Subcutaneous adipose tissue (tissue), 4 donors: ENCODE results near the gene CFAP53. TPM values are rescaled to one million over a fixed set of nuclear protein-coding genes. Genes with fewer than 3 reads are reported as not detected.

Source experiments
- total RNA-seq, 4 donors: library from RNA; depleted of rRNA; stranded (reverse); fragments of >200 nt; gene quantifications; one replicate each; pipeline ENCODE4 v1.1.0, GENCODE V29; 2016
- TF ChIP-seq, protein P1 (sequence below): fragments of 450-650 bp; IDR thresholded peaks from one replicate; pipeline ENCODE4 v1.5.1; 2016; ENCODE audit warnings: low read depth, mild to moderate bottlenecking, control low read depth, antibody characterized with exemption, moderate library complexity

The CFAP53 gene
- total RNA-seq, 4 donors from 2014 or later: 0.34 to 1.5 (median 0.75) TPM; not detected in 1

DNA sequence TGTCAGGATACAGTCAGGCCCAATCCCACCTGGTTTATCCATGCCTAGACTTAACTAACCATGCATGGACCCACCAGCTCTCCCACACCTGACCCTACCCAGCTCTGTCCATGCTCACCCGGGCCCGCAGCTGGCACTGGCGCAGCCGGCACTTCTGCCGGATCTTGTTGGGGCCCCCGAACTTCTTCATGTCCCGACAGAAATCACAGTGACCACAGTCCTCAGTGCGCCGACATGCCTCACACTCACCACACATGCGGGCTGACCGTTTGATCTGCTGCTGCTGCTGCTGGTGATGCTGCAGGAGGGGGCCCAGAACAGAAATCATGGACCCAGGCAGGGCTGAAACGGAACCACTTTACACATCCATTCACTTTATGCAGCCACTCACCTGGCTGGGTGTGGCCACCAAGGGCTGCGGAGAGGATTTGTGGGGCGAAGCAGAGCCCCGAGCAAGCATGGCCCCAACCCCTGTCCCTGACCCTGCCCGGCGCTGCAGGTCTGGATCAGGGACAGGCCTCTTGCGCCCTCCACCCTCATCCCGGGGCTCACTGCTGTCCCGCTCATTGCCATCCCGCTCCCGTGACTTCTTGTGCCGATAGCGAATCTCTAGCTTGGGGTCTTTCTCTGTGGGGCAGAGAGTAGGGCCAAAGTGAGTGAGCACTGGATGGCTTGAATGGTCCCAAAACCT is 19.5 kb upstream of the CFAP53 start:
- TF ChIP-seq, protein P1, sequence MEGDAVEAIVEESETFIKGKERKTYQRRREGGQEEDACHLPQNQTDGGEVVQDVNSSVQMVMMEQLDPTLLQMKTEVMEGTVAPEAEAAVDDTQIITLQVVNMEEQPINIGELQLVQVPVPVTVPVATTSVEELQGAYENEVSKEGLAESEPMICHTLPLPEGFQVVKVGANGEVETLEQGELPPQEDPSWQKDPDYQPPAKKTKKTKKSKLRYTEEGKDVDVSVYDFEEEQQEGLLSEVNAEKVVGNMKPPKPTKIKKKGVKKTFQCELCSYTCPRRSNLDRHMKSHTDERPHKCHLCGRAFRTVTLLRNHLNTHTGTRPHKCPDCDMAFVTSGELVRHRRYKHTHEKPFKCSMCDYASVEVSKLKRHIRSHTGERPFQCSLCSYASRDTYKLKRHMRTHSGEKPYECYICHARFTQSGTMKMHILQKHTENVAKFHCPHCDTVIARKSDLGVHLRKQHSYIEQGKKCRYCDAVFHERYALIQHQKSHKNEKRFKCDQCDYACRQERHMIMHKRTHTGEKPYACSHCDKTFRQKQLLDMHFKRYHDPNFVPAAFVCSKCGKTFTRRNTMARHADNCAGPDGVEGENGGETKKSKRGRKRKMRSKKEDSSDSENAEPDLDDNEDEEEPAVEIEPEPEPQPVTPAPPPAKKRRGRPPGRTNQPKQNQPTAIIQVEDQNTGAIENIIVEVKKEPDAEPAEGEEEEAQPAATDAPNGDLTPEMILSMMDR: no peak

DNA sequence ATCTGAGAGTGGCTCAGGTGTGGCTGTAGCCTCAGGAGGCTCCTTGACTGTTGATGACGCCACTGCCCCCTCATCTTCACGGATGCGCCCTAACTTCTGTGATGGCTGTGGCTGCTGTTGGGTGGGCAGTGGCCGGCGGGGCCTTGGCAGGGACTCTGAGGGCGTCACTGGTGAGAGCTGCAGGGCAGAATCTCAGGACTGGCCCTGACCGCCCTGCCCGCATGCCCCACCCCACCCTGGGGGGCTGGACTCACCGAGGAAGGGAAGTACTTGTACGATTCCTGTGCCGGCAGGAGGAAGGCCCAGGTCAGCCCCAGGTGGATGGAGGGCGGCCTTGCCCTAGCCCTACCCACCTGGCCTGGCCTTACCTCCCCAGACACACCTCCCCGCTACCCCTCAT is 18.8 kb upstream of the CFAP53 start:
- TF ChIP-seq, protein P1: no peak

DNA sequence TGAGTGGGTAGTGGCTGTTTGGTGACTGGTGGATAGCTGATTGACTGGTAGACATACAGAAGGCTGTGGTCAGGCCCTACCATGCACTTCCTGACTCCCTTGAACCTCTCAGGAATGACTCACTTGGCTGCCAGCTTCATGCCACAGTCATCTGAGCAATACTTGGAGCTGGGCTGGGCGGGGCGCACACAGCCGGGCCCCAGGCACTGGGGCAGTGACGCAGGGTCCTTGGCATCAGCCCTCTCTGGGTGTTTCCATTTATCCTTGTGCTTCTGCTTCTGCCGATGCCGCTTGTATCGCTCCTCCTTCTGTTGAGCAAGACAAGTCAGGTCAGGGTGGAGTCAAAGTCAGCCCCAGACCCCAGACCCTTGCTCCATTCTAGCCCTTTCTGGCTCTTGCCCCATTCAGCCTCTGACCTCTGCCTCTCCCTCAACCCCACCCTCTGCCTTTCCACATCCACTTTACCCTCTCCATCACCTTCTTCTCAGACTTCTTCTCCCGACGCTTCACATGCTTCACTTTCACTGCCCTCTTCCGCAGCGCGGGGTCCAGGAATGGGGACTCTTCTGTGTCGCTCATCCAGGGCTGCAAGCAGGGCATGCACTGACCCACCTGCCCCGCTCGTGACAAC is 18.1 kb upstream of the CFAP53 start:
- TF ChIP-seq, protein P1: no peak

DNA sequence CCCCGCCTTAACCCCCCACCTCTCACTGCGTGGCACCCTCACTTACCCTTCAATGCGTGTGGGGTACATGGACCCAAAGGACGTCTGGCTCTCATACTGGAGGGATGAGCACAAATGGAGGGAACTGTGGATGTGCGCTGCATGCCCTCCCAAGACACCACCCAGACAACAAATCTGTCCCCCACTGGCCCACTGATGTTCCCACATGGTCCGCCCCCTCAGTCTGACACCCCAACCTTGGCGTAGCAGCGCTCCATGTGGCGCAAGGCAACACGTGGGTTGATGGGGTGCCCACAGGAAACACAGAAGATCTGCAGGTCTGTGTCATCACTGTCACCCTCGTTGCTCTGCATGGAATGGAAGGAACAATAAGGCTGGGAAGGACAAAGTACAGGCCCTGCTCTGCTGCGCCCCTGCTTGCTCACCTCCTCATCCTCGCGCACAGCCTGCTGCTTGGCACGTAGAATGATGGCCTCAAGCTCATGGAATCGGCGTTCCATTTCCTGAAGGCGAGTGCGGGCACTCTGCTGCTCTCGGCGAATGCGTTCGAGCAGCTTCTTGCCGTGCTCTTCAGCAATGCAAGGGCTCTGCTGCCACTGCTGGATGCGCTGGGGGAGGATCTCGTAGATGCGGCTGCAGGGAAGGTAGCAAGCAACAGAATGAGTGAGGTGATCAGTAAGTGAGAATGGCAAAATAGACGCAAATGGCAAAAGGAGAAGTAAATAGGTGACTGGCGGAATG is 17.3 kb upstream of the CFAP53 start:
- TF ChIP-seq, protein P1: no peak

DNA sequence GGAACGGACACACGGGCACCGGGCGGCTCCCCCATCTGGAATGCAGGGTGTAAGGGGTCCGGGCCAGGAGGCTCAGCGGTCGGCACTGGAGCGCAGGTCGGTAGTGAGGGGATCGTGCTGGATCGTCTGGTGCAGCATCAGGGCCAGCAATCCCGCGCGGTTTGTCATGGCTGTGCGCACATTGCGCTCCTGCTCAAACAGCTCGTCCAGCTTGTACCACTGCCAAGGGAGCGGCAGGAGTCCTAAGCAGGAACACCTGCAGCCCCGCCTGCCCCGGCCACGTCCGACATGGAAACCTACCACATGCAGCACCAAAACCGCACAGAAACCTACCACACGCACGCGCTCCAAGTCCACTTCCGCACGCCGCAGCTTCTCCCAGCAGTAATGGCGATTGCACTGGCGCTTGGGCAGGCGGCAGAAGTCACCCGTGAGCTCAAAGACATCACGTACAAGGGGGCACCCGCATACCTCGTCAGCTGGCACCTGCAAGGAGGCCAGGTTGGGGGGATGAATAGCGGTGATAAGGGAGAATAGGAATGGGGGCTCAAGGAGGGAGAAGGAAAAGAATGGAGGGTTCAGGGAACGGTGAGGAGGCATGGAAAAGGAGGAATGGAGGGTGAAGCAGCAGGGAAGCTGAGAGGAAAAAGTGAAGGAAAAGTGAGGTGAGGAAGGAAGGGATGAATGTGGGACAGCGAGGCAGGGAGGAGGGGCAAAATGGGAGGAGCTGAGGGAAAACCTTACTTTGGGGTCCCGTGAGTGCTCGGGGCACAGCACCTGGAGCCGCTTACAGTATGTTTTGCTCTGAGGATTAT is 16.4 kb upstream of the CFAP53 start:
- TF ChIP-seq, protein P1: no peak

DNA sequence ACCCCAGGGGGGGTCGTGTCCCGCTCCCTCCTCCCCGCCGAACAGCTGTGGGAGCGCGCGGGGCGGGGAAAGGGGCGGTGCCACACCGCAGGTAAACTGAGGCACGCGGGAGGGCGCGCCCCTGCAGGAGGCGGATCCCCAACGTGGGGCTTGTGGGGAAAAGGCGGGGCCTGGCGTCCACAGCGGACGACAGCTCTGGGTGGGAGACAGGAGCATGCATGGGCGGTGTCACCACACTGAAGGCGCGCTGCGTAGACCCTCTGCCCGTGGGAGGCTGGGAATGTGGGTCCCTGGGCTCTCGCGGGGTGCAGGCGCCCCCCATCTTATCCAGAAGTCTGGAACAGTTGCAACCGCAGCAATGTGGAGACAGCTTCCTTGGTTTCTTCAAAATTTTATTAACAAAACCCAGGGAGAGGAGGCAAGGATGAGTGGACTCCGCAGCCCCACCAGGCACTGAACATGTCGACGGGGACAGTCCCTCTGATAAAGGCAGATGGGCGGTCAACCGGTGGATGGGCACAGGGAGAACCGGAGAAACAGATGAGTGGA is 15.8 kb upstream of the CFAP53 start:
- TF ChIP-seq, protein P1: no peak
